OCI-M1 (cell line): ENCODE measurements around the gene LRTM2.

ENCODE experiments used
- DNase-seq: peaks from one replicate; lab custom pipeline; 2025; lab: John Stamatoyannopoulos, UW

Gene LRTM2

DNA sequence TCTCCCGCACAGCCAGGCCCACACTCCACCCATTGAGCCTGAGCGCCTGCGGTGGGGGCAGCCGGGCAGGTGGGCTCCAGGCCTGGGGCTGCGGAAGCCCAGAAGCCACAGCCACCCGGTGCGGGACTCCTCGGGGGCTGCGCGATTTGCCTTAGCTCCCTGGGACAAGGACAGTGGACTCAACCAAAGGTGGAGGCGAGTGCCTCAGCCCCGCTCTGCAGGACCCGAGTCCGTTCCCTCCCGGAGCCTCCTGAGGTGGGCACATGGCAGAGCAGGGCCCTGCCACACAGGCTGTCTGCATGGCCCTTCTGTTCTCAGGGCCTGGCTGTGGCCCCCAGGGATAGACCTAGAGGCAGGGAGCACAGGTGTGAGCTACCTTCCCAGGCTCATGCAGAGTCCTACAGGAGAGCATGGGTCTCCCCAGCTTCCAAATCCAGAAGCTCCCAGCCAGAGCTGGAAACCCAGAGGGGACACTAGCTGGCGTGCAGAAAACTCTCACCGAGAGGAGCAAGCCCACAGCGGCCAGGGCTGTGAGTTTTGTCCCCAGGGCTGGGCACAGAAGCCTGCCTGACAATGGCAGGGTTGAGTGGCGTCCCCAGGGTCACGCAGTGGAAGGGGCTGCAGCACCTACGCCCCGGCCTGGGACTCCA lies 22.2 kb upstream of the LRTM2 start:
- no peak for DNase-seq

DNA sequence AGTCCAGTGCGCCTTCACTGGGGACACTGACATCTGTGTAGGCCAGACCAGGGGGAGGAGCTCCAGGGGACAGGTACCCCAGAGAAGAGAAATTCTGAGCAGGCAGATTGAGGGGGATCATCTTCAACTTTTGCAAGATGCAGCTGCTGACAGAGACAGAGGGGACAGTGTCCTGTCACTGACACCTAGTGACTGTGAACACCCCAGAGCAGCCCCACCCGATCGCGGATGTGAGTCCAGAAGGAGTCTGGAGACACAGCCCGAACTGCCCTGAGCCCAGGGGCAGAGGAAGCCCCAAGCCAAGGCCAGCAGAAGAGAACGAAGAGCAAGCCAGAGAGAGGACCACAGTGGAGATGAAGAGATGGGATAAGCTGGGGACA lies 21.7 kb upstream of the LRTM2 start:
- no peak for DNase-seq

DNA sequence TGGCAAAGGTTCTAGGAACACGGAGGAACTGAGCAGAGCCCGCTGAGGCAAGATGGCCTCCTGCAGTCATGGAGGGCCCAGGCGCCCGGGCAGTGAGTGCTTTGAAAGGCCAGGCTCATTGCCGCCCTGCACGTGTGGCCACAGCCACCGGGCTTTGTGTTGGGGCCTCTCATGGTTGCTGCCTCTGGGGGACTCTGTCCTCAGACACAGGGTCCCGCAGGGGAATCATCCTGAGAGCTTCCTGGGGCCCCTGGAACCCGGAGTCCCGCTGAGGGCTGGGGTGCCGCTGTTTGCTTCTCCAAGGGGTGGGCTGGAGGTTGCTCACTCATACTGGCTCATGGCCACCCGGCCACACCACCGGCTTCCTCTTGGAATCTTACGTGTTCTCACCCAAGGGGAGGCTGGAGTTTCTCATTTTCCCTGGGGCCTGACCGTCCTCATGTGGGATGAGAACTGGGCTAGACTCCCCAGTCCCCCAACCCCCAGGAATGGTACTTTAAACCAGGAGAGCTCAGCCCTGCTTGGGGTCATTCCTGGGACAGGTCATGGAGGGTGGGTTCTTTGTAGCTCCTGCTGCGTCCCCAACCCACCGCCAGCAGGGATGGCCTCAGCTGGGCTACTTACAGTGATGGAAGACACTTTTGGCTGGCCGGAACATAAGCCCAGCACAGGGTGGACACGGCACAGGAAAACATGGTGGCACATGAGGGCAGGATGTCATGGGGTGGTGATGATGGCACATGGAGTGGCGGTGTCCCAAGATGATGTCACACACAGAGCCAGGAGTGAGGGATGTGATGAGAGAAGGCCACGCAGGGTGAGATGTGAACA lies 21.1 kb upstream of the LRTM2 start:
- no peak for DNase-seq

DNA sequence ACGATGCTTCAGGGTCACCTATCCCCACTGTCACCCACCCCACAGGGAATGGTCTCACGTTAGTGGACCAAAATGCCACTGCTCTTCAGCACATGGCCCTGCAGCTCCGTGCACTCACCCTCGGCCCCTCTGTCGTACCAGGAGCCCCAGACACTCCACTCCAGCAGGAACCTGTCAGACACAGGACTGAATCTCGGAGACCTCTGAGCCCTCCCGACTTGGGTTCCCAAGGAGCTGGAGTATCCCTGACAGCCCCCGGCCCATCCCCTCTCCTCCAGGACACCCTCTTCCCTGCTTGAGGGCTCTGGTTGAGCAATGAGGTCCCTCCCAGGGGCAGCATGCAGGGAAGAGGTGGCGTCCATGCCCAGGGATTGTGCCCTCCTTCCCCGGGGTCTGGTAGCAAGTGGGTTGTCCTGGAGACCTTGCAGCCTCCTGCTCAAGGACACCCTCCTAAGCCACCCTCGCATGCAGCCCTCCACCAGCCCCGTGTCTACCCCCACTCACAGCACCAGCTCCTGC lies 20.4 kb upstream of the LRTM2 start:
- no peak for DNase-seq

DNA sequence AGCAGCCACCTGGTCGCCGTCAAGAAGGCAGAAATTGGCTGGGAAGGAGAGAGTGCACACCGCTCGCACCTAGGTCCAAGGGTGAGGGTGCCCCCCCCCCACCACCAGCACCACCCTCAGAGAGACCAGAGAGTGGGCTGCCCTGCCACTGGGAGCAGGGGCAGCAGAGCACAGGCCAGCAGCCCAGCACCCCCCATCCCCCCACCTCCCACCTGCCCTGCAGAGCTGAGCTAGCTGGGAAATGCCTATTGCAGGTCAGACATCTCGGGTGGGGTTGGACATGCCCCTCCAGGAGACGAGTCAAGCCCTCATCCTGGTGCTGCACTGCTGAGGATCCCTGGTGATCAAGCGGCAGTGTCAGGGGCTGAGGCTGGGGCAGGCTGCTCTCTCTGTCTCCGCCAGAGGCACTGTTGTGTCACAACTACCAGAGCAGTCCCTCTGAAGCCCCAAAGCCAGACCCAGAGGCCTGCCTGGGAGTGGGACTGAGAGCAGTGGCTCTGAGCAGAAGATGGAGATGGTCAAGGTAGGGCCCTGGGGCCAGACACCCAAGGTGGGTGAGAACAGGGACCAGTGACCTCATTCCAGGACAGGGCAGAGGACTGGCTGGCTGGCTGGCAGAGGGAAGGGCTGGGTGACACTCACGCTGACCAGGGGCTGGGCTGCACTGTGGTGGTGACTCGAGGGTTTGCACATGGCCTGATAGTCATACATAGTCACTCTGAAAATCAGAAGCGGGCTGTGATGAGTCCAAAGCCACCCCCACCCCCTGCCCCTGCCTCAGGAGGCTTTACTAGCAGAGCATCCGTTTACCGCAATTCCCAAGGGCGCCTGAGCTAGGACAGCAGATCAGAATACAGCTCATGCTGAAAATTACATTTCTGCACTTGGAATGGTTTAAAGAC lies 19.7 kb upstream of the LRTM2 start:
- peak; percentile 58 for DNase-seq

DNA sequence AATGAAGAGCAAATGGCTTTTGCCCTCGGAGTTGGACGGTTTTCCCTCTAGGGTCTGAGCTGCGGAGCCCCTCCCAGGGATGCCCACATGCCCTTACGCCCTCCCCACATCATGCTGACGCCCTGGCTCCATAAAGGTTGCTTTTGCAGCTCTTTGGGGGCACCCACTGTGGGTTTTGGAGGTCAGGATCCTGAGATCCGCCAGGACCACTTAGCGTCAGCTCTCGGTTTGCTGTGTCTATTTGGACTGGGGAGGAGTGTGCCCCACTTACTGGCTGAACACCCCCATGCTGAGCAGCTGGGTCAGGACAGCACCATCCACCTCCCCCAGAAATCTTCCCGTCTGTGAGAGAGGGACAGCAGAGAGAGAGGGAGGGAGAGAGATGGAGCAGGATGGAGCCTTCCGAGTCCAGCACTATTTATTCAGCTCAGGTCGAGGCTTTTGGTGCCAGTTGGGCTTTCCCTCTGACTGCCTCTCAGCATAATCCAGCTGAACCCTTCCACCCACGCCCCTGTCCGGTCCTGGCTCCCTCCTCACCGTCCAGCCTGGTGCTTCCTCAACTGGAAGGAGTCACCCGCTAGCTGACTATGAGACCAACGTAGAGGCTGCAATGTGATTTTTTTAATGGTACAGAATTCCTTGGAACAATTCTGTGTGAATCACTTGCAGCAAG lies 18.9 kb upstream of the LRTM2 start:
- DNase-seq, result no peak

DNA sequence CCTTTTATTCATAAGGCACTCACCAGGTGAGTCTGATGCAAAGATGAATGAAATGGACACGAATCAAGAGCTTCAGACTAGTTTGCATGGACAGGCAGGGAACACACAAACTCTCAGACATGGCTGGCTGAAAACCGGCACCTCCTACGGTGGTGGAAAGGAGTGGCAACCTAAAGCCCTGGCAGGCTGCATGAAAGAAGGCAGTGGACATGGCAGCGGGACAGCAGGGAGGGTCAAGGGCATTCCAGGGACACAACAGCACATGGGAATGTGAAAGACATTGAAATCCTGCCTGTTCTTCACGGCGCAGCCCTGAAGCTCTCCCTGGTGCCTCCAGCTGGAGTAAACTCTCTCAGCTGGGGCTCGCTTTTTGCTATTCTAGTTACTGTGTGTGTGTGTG lies 16.6 kb upstream of the LRTM2 start:
- DNase-seq, result no peak

DNA sequence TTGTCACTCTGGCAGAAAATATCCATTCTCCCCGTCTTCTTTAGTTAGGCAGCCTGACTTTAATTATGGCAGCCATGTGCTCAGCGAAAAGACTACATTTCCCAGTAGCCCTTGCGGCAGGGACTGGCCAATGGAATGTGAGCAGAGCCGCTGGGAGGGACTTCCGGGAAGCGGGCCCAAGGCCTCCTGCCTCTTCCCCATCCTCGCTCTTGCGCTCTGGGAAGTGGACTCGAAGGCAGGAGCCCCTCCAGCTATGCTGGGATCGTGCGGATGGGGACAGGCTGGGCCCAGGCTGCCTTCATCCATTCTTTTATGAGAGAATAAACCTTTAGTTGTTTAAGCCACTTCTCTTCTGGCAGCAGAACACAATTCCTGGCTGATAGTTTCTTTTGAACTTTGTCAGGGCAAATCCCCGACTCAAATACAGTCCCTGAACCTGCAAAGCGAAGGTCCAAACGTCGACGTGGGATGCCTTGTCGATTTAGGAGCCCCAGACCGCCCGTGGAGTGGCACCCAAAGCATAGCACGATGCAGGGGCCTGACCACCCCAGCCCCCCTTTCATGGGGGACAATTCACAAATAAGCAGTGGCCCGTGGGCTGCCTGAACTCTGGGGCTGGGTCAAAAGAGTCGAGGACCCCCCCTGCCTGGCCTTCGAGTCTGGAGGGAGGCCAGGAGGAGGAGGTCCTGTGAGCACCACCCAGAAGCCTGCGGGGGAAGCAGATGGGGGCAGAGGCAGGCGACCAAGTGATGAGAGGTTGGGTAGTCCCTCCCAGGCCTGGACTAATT lies 15.6 kb upstream of the LRTM2 start:
- peak; percentile 95 for DNase-seq

DNA sequence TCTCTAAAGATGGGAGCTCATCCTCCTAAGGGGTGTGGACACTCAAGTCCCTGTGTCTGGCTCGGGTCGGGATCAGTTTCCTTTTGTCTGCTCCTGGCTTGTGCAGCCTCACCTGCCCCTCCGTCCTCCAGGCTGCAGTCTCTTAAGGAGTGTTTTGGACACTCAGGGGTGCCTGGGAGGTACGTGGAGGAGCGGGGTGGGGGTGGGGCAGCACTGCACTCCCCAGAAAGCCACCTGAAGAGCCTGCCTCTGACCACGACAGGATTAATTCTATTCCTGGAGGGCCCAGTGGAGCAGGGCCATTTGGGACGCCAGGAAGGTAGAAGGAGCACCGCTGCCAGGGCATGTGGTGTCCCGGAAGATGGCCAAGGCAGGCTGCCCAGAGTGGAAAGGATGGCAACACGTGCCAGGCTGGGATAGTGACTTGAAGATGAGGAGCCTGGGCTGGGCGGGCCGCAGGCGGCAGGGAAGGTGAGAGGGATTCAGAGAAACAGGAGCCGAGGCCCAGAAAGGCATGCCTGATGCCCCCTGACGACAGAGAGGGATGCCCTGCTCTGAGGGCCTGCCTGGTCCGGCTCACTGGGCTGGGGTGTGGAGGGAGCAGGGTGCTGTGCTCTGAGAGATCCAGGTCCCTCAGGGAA lies 14.8 kb upstream of the LRTM2 start:
- DNase-seq, result no peak

DNA sequence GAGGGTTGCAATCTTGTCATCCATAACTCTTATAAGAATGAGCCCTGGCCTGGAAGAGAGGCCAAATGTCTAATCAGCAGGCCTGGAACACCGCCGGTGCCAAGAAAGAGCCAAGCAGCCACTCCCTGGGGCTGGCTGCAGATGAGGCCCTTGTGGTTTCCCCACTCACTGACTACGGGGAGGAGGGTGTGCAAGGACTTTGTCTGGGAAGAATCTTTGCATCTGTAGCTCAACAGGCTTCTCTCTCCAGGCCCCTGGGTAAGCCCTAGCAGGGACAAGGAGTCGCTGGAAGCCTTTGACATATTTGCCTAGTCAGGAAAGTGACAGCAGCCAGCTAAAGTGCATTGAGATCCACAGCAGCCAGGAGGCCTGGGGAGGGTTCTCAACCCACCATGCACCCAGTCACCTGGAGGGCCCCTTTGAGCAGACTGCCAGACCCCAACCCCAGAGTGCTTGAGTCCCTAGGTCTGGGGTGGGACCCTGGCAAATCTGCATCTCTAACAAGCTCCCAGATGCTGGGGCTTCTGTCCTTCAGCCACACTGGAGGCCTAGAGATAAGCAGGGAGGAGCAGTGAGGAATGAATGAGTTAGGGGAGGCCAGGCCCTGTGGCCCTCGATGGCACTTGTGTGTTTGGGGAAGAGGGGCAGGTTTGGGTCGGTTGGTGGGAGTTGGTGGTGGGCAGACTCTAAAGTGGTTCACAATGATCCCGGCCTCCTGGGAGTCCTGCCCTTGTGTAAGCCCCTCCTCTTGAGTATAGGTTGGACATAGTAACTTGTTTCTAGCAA lies 13.9 kb upstream of the LRTM2 start:
- DNase-seq, result no peak

DNA sequence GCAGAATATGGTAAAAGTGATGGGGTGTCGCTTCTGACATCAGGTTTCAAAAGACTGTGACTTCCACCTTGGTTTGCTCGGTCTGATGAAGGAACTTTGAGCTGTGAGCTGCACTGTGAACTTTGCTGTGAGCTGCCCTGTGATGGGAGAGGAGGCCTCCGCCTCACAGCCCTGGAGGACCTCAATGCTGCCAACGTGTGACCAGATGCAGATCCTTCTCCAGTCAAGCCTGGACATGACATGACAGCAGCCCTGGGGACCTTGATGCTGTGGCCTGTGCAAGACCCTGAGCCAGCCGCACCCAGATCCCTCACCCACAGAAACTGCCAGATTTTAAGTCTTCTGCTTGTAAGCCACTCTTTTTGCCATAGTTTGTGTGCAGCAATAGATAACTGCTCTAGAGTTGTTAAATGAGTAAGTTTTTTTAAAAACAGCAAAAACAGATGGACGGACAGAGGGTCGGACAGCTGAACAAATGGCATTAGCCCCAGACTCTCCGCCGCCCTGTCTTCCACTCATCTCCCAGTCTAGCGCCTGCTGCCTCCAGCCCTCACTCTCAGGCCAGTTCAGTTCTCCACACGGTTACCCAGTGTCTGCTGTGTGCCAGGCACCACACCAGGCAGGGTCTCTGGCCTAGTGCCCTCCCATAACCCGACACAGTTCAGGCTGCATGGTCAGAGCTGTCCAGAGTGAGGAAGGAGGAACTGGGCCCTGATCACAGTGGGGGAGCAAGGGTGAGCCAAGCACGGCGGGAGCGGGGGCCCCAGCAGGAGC lies 13.1 kb upstream of the LRTM2 start:
- no peak for DNase-seq

DNA sequence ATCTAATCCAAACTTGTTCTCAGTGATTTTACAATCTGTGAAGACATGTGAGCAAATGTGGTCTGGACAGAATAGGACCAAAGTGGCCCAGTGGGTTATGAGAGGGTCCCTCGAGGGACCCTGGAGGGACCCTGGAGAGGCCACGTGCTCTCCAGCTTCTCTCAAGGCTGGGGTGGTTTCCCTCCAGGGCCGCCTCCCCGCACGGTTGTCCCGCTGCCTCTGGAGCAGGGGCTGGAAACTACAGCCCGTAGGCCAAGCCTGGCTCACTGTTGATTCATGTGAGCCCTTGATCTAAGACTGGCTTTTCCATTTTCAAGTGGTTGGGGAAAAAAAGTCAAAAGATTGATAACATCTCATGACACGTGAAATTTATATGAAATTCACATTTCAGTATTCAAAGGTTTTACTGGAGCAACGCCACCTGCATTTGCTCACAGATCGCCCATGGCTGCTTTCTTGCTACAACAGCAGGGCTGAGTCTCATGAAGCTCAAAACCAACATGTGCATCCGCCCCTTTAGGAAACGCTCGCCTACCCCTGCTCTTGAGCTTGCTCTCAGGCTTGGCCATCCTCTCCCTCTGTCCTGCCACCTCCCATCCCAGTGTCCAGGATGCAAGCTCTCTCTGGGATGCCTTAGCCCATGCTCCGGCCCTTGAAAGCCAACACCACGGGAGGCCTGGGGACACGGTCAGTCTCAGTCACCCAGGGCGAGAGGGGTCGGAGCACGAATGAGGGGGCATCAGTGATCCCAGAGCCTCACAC lies 12.1 kb upstream of the LRTM2 start:
- DNase-seq, result no peak

DNA sequence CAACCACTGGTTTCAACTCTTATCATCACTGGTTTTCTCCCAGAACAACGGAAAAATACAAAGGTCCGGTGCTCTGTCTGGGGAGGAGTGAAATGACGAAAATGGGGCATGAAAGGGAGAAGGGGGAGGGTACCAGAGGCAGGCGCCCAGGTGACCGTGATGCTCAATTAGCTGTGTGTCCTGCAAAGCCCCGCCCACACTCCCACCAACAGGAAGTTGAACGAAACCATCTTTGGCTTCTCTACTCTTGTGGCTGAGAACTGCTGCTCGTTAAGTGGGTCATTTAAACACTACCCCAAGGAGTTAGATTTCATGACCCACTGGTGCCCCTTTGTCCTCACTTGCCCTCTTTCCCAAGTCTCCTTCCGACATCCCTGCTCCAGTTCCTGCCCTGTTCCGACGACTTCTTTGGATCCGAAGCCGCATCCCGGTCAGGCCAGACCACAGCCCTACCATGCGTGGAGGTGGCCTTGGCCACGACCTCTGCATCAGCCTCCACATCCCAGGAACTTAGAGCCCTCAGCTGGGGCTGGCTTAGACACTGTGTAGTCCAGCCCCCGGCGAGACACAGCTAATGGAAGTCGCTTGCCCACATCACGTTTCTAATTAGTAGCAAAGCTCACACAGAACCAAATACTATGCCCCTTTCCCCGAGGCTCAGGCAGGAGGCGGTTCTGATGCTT lies 11.4 kb upstream of the LRTM2 start:
- no peak for DNase-seq

DNA sequence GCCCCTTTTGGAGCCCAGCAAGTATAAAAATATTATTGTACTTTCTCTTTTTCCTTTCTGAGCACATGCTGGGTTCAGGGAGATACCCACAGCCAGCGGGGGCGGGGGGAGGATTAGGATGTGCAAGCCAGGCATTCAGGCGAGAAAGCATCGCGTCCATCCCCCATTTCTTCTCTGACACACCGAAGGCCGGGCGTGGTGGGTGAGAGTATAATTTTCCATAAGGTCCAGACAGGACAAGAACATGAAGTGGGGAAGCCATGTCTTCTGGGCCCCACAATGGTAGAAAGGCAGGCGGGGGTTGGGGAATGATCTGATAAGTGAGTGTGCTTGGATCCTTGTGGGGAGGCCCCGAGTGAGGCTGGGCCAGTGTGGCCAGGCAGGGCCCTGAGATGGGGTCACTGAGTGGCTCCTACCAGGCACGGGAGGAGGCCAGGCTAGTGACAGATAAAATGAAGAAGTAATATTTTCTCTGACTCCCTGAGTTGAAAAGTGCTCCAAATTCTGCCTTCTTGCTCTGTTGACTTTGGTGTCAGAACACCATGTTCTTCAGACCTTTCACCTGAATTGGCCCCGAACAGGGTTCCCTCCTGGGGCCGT lies 10.7 kb upstream of the LRTM2 start:
- peak; percentile 19 for DNase-seq

DNA sequence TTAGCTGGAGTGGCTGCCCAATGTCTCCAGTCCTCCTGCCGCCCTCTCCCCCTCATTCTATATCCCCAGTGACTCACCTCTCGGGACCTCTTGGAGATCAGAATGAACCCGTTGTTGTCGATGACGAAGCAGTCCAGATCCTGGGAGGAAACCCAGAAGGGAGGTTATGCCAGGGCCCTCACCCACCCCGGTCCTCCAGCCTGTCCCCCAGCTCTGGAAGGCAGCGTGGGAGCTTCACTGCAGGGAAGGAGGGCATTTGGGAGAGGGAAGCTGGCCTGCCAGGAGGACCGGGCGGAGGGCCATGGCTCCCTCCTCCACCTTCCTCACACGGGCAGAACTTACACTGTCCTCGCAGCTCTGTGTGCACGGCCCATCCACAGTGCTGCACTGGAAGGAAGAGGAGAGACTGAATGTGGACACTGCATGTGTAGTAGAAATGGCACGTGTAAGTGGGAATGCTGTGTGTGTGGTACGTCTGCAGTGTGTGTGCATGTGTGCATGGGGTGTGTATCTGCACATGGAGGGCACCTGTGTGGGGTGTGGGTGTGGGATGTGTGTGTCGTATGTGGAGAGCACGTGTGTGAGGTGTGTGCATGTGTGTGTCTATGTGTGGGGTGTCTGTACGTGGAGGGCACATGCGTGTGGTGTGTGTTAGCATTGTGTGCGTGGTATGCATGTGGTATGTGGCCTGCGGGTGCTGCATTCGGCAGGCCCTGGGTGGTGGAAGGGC lies 10.0 kb upstream of the LRTM2 start:
- no peak for DNase-seq

DNA sequence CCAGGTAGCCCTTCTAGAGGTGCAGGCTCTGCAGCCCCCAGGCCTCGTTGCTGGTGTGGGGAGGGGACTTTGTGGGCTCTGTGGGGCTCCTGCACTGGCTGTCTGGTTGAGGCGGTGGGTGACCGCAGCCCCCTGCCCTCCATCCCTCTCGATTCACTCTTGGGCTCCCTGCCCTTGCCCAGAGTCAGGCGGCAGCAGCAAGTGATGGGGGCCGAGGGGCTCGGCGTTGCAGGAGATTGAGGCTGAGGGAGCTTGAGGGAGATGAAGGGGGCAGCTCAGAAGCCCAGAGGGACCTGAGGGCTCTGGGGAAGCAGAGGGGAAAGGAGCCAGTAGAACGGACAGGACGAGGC lies 9.5 kb upstream of the LRTM2 start:
- DNase-seq, result no peak
